Measurements from ENCODE around the gene AKT1S1.

- no peak for TF ChIP-seq POLR2A (IDR thresholded peaks at IDR 0.05)
- TF ChIP-seq CTCF (IDR thresholded peaks at IDR 0.05): no peak
These were observed 36.8 kb downstream of the AKT1S1 start for GRCh38 chr19:49840321-49840720.
